ENCODE measurements around the gene RNASE12.
"Not testable (repeated sequence)": the region's sequence is repeated elsewhere in the genome, so short reads cannot be mapped to it uniquely, and the experiment has no call there.

Gene RNASE12

DNA sequence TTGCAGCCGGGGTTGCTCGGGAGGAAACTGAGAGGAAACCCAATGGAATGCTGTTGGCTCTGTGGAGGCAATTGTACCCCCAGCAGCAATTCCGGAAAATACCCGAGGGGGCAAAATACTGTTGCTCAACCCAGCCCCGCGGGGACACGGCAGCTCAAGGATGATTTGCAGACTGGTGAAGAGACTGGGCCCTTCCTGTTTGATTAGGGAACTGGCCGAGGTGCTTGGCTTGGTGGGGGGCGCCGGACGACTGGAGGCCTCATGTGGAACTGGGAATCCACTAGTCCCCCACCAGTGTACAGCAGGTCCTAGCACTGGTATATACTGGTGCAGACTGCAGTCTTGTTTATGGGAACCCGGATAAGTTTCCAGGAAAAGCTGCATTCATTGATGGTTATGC, 10.3 kb upstream of the RNASE12 start:
- in situ Hi-C loops (cut with HindIII; ENCODE audit: low sequenced_read_pairs): no loop called here
- no peak for DNase-seq (ENCODE audit: low read depth)
- no peak overlapping the region for H3K4me3 ChIP-seq (ENCODE audit: low read depth, low read length)
- TF ChIP-seq, protein P1, sequence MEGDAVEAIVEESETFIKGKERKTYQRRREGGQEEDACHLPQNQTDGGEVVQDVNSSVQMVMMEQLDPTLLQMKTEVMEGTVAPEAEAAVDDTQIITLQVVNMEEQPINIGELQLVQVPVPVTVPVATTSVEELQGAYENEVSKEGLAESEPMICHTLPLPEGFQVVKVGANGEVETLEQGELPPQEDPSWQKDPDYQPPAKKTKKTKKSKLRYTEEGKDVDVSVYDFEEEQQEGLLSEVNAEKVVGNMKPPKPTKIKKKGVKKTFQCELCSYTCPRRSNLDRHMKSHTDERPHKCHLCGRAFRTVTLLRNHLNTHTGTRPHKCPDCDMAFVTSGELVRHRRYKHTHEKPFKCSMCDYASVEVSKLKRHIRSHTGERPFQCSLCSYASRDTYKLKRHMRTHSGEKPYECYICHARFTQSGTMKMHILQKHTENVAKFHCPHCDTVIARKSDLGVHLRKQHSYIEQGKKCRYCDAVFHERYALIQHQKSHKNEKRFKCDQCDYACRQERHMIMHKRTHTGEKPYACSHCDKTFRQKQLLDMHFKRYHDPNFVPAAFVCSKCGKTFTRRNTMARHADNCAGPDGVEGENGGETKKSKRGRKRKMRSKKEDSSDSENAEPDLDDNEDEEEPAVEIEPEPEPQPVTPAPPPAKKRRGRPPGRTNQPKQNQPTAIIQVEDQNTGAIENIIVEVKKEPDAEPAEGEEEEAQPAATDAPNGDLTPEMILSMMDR (IDR thresholded peaks at IDR 0.05; ENCODE audit: low read depth, low read length, missing control alignments): no peak

DNA sequence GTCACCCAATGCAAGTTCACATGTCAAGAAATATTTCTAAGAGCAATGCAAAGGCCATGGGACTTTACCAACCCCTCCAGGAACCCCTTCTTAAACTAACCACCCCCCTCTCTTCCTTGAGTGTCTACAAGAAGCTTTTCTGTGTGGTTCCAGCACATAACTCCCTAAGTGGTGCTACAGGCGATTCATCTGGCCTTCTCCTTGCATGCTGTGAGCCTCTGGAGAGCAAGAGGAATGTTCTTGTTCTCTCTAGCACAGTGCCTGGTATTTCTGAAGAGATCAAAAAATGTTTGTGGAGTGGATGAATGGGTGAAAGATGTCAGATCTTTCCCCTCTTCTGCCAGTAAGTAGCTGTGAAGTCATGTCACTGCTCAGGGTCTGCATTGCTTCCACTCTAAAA, 5.9 kb upstream of the RNASE12 start:
- TF ChIP-seq, protein P1 (IDR thresholded peaks at IDR 0.05; ENCODE audit: low read depth, low read length, missing control alignments): no peak
- in situ Hi-C loops (cut with HindIII; ENCODE audit: low sequenced_read_pairs): no loop called here
- DNase-seq (ENCODE audit: low read depth): no peak
- no peak overlapping the region for H3K4me3 ChIP-seq (ENCODE audit: low read depth, low read length)

DNA sequence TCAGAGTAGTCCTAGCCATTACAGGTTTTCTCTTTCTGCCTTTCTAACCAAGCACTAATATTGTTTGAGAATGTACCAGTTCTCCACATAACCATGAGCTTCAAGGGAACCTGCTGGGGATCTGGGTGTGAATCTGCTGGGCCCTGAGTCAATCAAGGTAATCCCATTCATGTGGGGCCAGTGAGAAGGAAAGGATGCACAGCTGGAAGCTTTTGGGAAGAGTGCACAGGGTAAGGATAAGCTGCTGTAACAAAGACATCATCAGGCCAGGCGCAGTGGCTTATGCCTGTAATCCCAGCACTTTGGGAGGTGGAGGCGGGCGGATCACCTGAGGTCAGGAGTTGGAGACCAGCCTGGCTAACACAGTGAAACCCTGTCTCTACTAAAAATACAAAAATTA, 4.5 kb upstream of the RNASE12 start:
- in situ Hi-C loops (cut with HindIII; ENCODE audit: low sequenced_read_pairs); DNase-seq (ENCODE audit: low read depth); H3K4me3 ChIP-seq (ENCODE audit: low read depth, low read length): not testable (repeated sequence)

DNA sequence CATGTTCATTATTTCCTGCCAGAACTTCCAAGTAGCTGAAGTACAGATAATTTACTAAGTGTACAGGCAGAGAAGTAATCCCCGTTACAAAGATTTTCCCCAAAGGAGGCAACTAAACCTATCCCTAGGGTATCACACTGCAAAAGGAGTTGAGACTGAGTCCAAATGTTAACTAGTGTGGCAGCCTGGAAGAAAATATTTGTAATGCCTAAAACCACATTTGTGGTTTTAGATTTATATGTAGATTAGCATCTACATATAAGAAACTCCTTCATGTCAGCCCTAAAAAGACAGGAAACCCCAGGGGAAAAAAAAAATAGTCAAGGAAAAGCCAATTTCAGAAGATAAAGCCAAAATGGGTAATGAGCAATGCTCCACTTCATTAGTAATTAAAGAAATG, 1.4 kb upstream of the RNASE12 start:
- DNase-seq (ENCODE audit: low read depth): no peak
- TF ChIP-seq, protein P1 (IDR thresholded peaks at IDR 0.05; ENCODE audit: low read depth, low read length, missing control alignments): no peak
- in situ Hi-C loops (cut with HindIII; ENCODE audit: low sequenced_read_pairs): no loop called here
- no peak overlapping the region for H3K4me3 ChIP-seq (ENCODE audit: low read depth, low read length)

DNA sequence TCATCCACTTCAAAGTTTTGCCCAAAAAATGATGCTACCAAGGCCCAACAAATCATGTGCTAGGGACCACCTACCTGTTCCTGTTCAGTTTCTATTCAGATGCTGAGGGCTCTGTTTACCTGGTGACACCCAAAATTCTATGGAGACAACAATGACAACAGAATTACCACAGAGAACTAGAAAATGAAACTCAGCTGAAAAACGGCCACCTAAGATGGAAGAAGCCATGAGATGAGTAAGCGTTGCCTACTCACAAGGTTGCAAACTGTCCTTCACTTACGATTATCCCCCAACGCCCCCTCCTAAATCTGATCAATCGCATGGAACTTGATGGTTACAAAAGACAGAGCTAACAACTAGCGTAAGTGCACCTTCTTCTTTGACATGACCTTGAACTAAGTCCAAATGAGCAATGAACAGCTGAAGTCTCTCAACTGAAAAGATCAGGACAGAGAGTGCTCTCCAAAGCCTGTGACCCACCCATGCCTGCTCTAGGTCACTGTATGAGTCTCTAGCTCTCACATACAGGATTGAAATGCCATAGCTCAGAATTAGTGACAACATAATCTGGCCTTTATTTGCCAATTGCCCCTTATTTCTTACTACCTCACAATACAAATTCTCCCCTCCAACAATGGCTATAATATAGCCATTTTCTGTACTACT, 3.6 kb downstream of the RNASE12 start, which contains the start of gene RNASE11:
Gene RNASE11 (minus strand): TSS at position 513 of the 666 bp plus-strand sequence.
- in situ Hi-C loops (cut with HindIII; ENCODE audit: low sequenced_read_pairs): no loop called here
- no peak within 1 kb of the TSS for H3K4me3 ChIP-seq (ENCODE audit: low read depth, low read length)
- TF ChIP-seq, protein P1 (IDR thresholded peaks at IDR 0.05; ENCODE audit: low read depth, low read length, missing control alignments): no peak
- DNase-seq (ENCODE audit: low read depth): no peak

DNA sequence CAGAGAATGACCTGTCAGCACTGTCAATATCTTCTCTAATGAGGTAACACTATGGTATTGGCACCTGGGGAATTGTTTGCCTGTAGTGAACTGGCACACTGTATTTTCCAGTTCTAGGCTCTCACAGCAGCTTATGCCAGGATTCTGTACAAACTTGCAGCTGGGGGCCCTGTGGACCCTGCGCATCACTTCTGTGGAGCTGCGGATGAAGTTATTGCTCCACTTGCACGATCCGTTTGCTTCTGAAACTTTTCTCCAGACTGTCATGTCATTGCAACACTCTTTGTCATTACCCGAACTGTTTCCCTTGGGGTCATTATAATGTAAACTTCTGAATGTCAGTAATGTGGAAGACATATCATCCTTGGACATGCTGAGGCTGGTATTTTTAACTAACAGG, 7.3 kb downstream of the RNASE12 start:
- no peak overlapping the region for H3K4me3 ChIP-seq (ENCODE audit: low read depth, low read length)
- DNase-seq (ENCODE audit: low read depth): no peak
- TF ChIP-seq, protein P1 (IDR thresholded peaks at IDR 0.05; ENCODE audit: low read depth, low read length, missing control alignments): no peak
- in situ Hi-C loops (cut with HindIII; ENCODE audit: low sequenced_read_pairs): no loop called here

DNA sequence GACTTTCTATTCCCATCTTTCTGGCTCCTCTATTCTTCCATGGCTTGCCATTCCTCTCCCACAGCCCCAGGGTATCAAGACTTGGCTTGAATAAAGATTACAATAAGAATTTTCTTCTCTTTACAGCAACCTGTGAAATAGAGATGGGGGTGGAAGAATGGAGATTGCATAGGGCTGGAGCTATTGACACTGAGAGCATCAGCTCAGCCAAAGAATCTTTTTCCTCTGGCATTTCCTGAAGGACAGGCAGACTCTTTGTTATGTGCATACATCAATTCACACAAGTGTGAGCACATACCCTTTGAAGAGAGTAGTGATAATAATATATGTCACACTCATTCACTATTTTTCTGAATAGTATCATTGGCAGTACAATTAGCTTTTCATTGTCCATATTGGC, 8.0 kb downstream of the RNASE12 start:
- no peak for DNase-seq (ENCODE audit: low read depth)
- in situ Hi-C loops (cut with HindIII; ENCODE audit: low sequenced_read_pairs): no loop called here

More for the DNA sequence above, 8.0 kb downstream of the RNASE12 start:
- no peak overlapping the region for H3K4me3 ChIP-seq (ENCODE audit: low read depth, low read length)
- TF ChIP-seq, protein P1 (IDR thresholded peaks at IDR 0.05; ENCODE audit: low read depth, low read length, missing control alignments): no peak
